GM12891 (cell line): Measurements from ENCODE around the gene HMGA1.

Source experiments
- POLR2AphosphoS5 ChIP-seq: IDR thresholded peaks from 2 replicates; pipeline ENCODE4 v1.6.1; 2011; ENCODE audit warnings: low read depth, low read length, control low read depth
- TAF1 ChIP-seq: IDR thresholded peaks from 2 replicates; pipeline ENCODE4 v1.6.1; 2011; ENCODE audit warnings: low read depth, low read length, control low read depth

GRCh38 chr6:34267746-34268145 is 31.1 kb downstream of the HMGA1 start:
- TF ChIP-seq POLR2AphosphoS5 (no peak), TAF1 (no peak)
